ENCODE results near the gene TXNDC11.

DNA sequence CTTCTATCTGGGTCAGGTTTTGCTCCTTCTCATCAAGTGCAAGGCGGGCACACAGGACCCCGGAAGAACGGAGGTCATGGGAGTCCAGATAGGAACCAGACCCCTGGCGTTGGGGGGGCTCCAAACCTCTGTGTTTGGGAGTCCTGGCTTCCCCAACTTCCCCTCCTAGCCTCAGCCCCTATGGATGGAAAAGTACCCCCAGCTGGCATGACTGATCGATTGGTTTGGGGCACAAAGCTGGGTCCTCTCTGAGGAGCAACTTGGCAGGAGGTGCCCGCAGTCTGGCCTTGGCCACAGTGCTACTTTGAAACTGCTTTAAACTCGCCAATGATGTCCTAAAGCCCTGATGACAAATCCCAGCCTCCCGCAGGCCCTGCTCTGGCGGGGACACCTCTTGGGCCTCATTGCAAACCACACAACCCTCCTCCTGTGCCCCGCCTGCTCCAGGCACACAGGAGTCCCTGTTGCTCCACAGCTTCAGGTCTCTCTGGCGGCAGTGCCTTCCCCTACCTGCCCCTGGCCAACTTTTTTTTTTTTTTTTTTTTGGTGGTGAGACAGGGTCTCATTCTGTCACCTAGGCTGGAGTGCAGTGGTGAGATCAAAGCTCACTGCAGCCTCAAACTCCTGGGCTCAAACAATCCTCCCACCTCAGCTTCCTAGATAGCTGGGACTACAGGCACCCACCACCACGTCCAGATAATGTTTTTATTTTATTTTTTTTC is 112.5 kb downstream of the TXNDC11 start:
- TF ChIP-seq, protein P1, sequence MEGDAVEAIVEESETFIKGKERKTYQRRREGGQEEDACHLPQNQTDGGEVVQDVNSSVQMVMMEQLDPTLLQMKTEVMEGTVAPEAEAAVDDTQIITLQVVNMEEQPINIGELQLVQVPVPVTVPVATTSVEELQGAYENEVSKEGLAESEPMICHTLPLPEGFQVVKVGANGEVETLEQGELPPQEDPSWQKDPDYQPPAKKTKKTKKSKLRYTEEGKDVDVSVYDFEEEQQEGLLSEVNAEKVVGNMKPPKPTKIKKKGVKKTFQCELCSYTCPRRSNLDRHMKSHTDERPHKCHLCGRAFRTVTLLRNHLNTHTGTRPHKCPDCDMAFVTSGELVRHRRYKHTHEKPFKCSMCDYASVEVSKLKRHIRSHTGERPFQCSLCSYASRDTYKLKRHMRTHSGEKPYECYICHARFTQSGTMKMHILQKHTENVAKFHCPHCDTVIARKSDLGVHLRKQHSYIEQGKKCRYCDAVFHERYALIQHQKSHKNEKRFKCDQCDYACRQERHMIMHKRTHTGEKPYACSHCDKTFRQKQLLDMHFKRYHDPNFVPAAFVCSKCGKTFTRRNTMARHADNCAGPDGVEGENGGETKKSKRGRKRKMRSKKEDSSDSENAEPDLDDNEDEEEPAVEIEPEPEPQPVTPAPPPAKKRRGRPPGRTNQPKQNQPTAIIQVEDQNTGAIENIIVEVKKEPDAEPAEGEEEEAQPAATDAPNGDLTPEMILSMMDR (conservative IDR thresholded peaks at IDR 0.05 in 1 of 2, IDR thresholded peaks at IDR 0.05 in 1 of 2; ENCODE audit: extremely low read depth in 1 of 2, insufficient read depth in 1 of 2, low read depth in 1 of 2, low read length in 2 of 2) = no peak
- TF ChIP-seq EZH2 (IDR thresholded peaks at IDR 0.05; ENCODE audit: borderline replicate concordance, low read length) = no peak
